PC-9 (cell line): Measurements from ENCODE around the gene PRDM15. TPM values are rescaled to one million over a fixed set of nuclear protein-coding genes. Genes with fewer than 3 reads are reported as not detected.

Source experiments
- BruUV-seq: library from RNA; stranded (reverse); fragments of 400-500 nt; replicated peaks from 2 replicates; lab custom pipeline; 2021; lab: Mats Ljungman, UMichigan
- CTCF ChIA-PET: fragments of 300-600 bp; sonication (Branson Sonifier 250); formaldehyde crosslinking; loops from one replicate; lab custom pipeline; 2022; ENCODE audit warnings: antibody characterized with exemption; lab: Charles Lee
- POLR2A ChIA-PET: fragments of 300-600 bp; sonication (Branson Sonifier 250); formaldehyde crosslinking; loops from one replicate; lab custom pipeline; 2022; ENCODE audit warnings: antibody characterized with exemption; ENCODE audit not compliant: unreplicated experiment; lab: Charles Lee
- DNase-seq, 2 experiments: peaks; one replicate each; pipeline versions ENCODE4 v3.0.0 to v3.0.0-alpha.2; 2015 to 2022; ENCODE audit warnings: mixed read lengths in 1 of 2
- H2AFZ ChIP-seq: fragments of 200-600 bp; sonication (generic); 2 replicates; pipeline ENCODE4 v1.8.1; 2017; ENCODE audit warnings: antibody characterized with exemption
- H3F3A ChIP-seq: fragments of 200-600 bp; sonication (generic); 2 replicates; pipeline ENCODE4 v1.8.1; 2017; ENCODE audit warnings: antibody characterized with exemption, mild to moderate bottlenecking, low read depth; ENCODE audit not compliant: insufficient read depth
- H3K27ac ChIP-seq: fragments of 200-600 bp; sonication (generic); 2 replicates; pipeline ENCODE4 v1.6.1; 2016; ENCODE audit warnings: mixed run types
- H3K27me3 ChIP-seq: fragments of 200-600 bp; sonication (generic); 2 replicates; pipeline ENCODE4 v1.6.1; 2016; ENCODE audit warnings: low read depth, mixed run types; ENCODE audit not compliant: insufficient read depth
- H3K36me3 ChIP-seq: fragments of 200-600 bp; sonication (generic); 2 replicates; pipeline ENCODE4 v1.6.1; 2016; ENCODE audit warnings: low read depth, mixed run types
- H3K4me1 ChIP-seq: fragments of 200-600 bp; sonication (generic); replicated peaks from 2 replicates; pipeline ENCODE4 v1.6.1; 2016; ENCODE audit warnings: mixed run types; ENCODE audit not compliant: insufficient read depth
- H3K4me2 ChIP-seq: fragments of 200-600 bp; sonication (generic); 2 replicates; pipeline ENCODE4 v1.6.1; 2017; ENCODE audit warnings: mixed run types
- H3K4me3 ChIP-seq: fragments of 200-600 bp; sonication (generic); 2 replicates; pipeline ENCODE4 v1.6.1; 2016; ENCODE audit warnings: mixed run types
- H3K79me2 ChIP-seq: fragments of 200-600 bp; sonication (generic); 2 replicates; pipeline ENCODE4 v1.6.1; 2017; ENCODE audit warnings: low read depth, mixed run types
- H3K9me2 ChIP-seq: fragments of 200-600 bp; sonication (generic); 2 replicates; pipeline ENCODE4 v1.8.1; 2017; ENCODE audit warnings: mild to moderate bottlenecking; ENCODE audit not compliant: insufficient read depth
- H3K9me3 ChIP-seq: fragments of 200-600 bp; sonication (generic); 2 replicates; pipeline ENCODE4 v1.8.1; 2016; ENCODE audit warnings: low read depth; ENCODE audit not compliant: insufficient read depth
- H4K20me1 ChIP-seq: fragments of 200-600 bp; sonication (generic); 2 replicates; pipeline ENCODE4 v1.8.1; 2017; ENCODE audit not compliant: insufficient read depth
- EZH2 ChIP-seq: fragments of 200-600 bp; sonication (generic); IDR thresholded peaks from 2 replicates; pipeline ENCODE4 v1.8.0; 2017; ENCODE audit warnings: antibody characterized with exemption, low read depth
- intact Hi-C: fragments of 100-400 bp; cut with micrococcal nuclease; formaldehyde crosslinking; loops from one replicate; pipeline ENCODE4 v1.10.0; 2022; ENCODE audit not compliant: unreplicated experiment
- total RNA-seq: library from RNA; stranded (reverse); gene quantifications from 2 replicates; pipeline ENCODE4 v1.2.3, GENCODE V29; 2021
- TF ChIP-seq, protein P1 (sequence below): fragments of 200-600 bp; sonication (generic); conservative IDR thresholded peaks from 2 replicates; pipeline ENCODE4 v1.6.1; 2017; ENCODE audit warnings: mixed run types, antibody characterized with exemption, mild to moderate bottlenecking, moderate library complexity

Gene PRDM15
- total RNA-seq, 1 experiment from 2014 or later = 8.8 TPM

GRCh38 chr21:41832596-41833496 is 46.3 kb downstream of the PRDM15 start:
- no peaks in the 10 kb centered on the region for H4K20me1 ChIP-seq
- TF ChIP-seq EZH2 = no peak
- TF ChIP-seq, protein P1, sequence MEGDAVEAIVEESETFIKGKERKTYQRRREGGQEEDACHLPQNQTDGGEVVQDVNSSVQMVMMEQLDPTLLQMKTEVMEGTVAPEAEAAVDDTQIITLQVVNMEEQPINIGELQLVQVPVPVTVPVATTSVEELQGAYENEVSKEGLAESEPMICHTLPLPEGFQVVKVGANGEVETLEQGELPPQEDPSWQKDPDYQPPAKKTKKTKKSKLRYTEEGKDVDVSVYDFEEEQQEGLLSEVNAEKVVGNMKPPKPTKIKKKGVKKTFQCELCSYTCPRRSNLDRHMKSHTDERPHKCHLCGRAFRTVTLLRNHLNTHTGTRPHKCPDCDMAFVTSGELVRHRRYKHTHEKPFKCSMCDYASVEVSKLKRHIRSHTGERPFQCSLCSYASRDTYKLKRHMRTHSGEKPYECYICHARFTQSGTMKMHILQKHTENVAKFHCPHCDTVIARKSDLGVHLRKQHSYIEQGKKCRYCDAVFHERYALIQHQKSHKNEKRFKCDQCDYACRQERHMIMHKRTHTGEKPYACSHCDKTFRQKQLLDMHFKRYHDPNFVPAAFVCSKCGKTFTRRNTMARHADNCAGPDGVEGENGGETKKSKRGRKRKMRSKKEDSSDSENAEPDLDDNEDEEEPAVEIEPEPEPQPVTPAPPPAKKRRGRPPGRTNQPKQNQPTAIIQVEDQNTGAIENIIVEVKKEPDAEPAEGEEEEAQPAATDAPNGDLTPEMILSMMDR = no peak
- H3K27ac ChIP-seq = no peak overlapping the region
- H2AFZ ChIP-seq = no peak overlapping the region
- H3K9me2 ChIP-seq = no peaks in the 10 kb centered on the region
- H3K4me3 ChIP-seq = no peak overlapping the region
- no peaks in the 10 kb centered on the region for H3K4me1 ChIP-seq
- ChIA-PET POLR2A (interaction anchor here (0.6 kb wide), 1 partner anchor 240 kb away, joined by 10 read pairs; no protein-coding TSS in a partner anchor), CTCF (no interaction called here)
- no peaks in the 10 kb centered on the region for H3K9me3 ChIP-seq
- DNase-seq = no peak
- H3K36me3 ChIP-seq = no peaks in the 10 kb centered on the region
- H3K27me3 ChIP-seq = no peaks in the 10 kb centered on the region
- no peaks in the 10 kb centered on the region for H3K79me2 ChIP-seq
- BruUV-seq = no TSS peak
- intact Hi-C loops = no loop called here
- H3F3A ChIP-seq = peaks cover 8% of the 10 kb centered on the region; the same call in 1 of the 2 replicates
- H3K4me2 ChIP-seq = no peak overlapping the region

GRCh38 chr21:41831866-41832595 is 47.1 kb downstream of the PRDM15 start:
- Histone ChIP-seq H4K20me1 (no peaks in the 10 kb centered on the region), H3K4me3 (no peak overlapping the region), H3K79me2 (no peaks in the 10 kb centered on the region), H3K4me1 (no peaks in the 10 kb centered on the region), H3K27ac (no peak overlapping the region), H2AFZ (no peak overlapping the region), H3K27me3 (no peaks in the 10 kb centered on the region), H3K9me3 (no peaks in the 10 kb centered on the region), H3K4me2 (no peak overlapping the region), H3F3A (peaks cover 8% of the 10 kb centered on the region; the same call in 1 of the 2 replicates), H3K9me2 (no peaks in the 10 kb centered on the region), H3K36me3 (no peaks in the 10 kb centered on the region)
- ChIA-PET POLR2A (no interaction called here), CTCF (no interaction called here)
- TF ChIP-seq, protein P1 = no peak
- no peak for TF ChIP-seq EZH2
- DNase-seq = no peak
- intact Hi-C loops = no loop called here
- BruUV-seq = no TSS peak

DNA sequence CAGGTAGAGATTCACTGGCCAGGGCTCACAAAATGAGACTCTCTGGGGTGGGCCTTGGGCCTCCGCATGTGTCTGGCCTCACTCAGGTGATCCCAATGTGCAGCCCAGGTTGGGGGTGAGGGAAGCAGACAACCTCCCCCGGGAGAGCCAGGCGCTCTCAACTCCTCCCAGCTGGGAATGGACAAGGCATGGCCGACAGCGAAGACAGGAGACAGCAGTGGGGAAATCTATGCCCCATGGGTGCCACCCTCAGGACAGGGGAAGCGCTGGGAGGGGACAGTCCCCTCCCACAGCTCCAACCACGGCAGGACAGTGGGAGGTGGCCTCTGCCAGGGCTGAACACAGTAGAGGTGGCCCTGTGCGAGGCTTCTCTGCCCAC is 47.7 kb downstream of the PRDM15 start:
- no peak overlapping the region for H3K4me2 ChIP-seq
- DNase-seq = no peak
- no peaks in the 10 kb centered on the region for H3K4me1 ChIP-seq
- H3K27ac ChIP-seq = no peak overlapping the region
- no peaks in the 10 kb centered on the region for H3K27me3 ChIP-seq
- no peaks in the 10 kb centered on the region for H3K9me3 ChIP-seq
- intact Hi-C loops = no loop called here
- H3K4me3 ChIP-seq = no peak overlapping the region
- H2AFZ ChIP-seq = no peak overlapping the region
- no peaks in the 10 kb centered on the region for H3K79me2 ChIP-seq
- H3F3A ChIP-seq = peaks cover 8% of the 10 kb centered on the region; the same call in 1 of the 2 replicates
- ChIA-PET CTCF (no interaction called here), POLR2A (no interaction called here)
- H4K20me1 ChIP-seq = no peaks in the 10 kb centered on the region
- no peaks in the 10 kb centered on the region for H3K36me3 ChIP-seq
- no TSS peak for BruUV-seq
- TF ChIP-seq EZH2 = no peak
- TF ChIP-seq, protein P1 = no peak
- H3K9me2 ChIP-seq = no peaks in the 10 kb centered on the region
